ENCODE data around the gene ME1. TPM values are rescaled to one million over a fixed set of nuclear protein-coding genes. Genes with fewer than 3 reads are reported as not detected.

The ME1 gene
- total RNA-seq = 9.0 and 26.7 TPM in 2 replicates

GRCh38 chr6:83430611-83431544, at the start of gene ME1:
Gene ME1, minus strand, starts transcription at chr6:83431051. Its CDS starts 97 bp downstream, at chr6:83430954.

GRCh38 chr6:83192871-83193746, 237.7 kb downstream of the ME1 start, which contains the start of the genes PGM3 and RWDD2A:
Gene PGM3, minus strand, starts transcription at chr6:83193265. Its CDS starts 2,253 bp downstream, at chr6:83191012.
Gene RWDD2A, plus strand, starts transcription at chr6:83193357. Its CDS starts 1,095 bp downstream, at chr6:83194452.

Other genes starting within 250 kb of the ME1 start
- 75.8 and 81.7 TPM in 2 replicates for gene PGM3, start 237.8 kb downstream of the ME1 start, total RNA-seq
- 1.2 TPM in 2 replicates for gene RWDD2A, start 237.7 kb downstream of the ME1 start, total RNA-seq
- gene PRSS35, start 81.5 kb upstream of the ME1 start, total RNA-seq = 0.11 and 0.39 TPM in 2 replicates

Measured in placental epithelial cell (primary cell).